ENCODE data around the gene SLC27A4. TPM values are rescaled to one million over a fixed set of nuclear protein-coding genes. Genes with fewer than 3 reads are reported as not detected.
A peak's percentile ranks its signal among the peaks of the same experiment; 100 is the strongest.

SLC27A4 gene
- total RNA-seq, 2 experiments from 2014 or later: 14.2 to 16.0 TPM

DNA sequence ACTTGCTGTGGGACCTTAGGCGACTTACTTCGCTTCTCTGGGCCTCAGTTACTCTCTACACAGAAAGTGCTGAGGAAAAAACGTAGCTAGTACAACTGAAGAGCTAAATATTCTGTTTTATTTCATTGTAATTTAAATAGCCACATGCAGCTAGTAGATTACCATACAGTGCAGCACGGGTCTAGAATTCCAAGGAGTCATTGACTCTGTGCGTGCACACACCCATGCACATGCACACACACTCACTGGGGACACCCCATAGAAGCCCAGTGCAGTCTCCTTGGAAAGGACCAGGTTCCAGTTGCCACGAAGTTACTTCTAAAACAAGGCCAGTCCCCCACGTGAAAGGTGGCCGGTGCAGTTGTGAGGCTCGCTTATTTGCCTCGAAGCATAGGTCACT, 47.8 kb downstream of the SLC27A4 start:
- Histone ChIP-seq H3K4me3 (ENCODE audit: low read depth, low read length, poor library complexity, severe bottlenecking) (no peak overlapping the region), H2AFZ (ENCODE audit: low read length) (no peak overlapping the region), H3K4me1 (ENCODE audit: insufficient read depth, low read length, poor library complexity, severe bottlenecking) (no peaks in the 10 kb centered on the region), H3K79me2 (ENCODE audit: insufficient read depth, low read depth, low read length) (no peaks in the 10 kb centered on the region), H3K9me2 (ENCODE audit: insufficient read depth, low read length) (no peaks in the 10 kb centered on the region), H3K36me3 (ENCODE audit: insufficient read depth, low read length) (peaks cover 76% of the 10 kb centered on the region; the same call in 1 of the 2 replicates), H3K9me3 (ENCODE audit: low read length) (no peaks in the 10 kb centered on the region), H3K27ac (ENCODE audit: low read depth, low read length, poor library complexity, severe bottlenecking) (no peak overlapping the region), H4K20me1 (ENCODE audit: insufficient read depth, low read length) (no peaks in the 10 kb centered on the region), H3K4me2 (ENCODE audit: low read length) (no peak overlapping the region)
- ChIA-PET CTCF (ENCODE audit: unreplicated experiment) (no interaction called here), POLR2A (no interaction called here)
- intact Hi-C loops (cut with micrococcal nuclease; ENCODE audit: unreplicated experiment): no loop called here
- no peak for DNase-seq (ENCODE audit: low spot score)
- BruUV-seq (replicated peaks): no TSS peak
- no peak for TF ChIP-seq EZH2phosphoT487 (IDR thresholded peaks at IDR 0.05; ENCODE audit: borderline replicate concordance, low read depth, low read length)
- TF ChIP-seq, protein P1, sequence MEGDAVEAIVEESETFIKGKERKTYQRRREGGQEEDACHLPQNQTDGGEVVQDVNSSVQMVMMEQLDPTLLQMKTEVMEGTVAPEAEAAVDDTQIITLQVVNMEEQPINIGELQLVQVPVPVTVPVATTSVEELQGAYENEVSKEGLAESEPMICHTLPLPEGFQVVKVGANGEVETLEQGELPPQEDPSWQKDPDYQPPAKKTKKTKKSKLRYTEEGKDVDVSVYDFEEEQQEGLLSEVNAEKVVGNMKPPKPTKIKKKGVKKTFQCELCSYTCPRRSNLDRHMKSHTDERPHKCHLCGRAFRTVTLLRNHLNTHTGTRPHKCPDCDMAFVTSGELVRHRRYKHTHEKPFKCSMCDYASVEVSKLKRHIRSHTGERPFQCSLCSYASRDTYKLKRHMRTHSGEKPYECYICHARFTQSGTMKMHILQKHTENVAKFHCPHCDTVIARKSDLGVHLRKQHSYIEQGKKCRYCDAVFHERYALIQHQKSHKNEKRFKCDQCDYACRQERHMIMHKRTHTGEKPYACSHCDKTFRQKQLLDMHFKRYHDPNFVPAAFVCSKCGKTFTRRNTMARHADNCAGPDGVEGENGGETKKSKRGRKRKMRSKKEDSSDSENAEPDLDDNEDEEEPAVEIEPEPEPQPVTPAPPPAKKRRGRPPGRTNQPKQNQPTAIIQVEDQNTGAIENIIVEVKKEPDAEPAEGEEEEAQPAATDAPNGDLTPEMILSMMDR (conservative IDR thresholded peaks at IDR 0.05; ENCODE audit: low read length): no peak

DNA sequence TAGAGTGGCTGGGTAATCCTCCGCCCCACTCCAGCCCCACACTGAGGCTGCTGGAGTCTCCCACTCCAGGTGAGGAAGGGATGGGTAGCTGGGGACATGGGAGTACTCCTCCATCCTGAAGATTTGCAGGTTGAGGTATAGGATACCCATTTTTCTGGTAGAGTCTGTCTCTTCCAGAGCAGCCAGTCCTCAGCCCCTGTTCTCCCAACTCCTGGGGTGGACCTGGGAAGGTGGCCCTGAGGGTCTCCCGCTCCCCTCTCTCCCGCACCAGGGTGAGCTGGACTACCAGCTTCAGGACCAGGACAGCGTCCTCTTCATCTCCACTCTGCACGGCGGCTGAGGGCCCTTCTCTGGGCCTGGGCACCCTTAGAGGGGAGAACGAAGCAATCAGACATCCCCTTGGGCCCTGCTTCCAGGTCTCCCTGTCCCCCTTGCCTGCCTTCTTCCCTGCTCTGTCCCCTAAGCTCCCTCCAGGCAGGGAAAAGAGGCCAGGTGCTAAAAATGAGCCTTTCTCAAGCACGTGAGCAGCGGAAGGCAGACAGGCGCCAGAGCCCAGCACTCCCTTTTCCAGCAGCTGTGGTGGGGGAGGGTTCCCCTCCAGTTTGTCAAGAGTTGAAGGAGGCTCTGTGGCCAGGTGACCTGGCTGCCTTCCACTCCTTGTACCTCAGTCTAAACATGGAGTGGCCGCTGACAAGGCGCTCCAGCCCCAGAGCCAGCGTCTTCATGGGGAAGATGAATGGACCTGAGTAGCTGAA, 49.2 kb downstream of the SLC27A4 start:
- Histone ChIP-seq H3K4me3 (ENCODE audit: low read depth, low read length, poor library complexity, severe bottlenecking) (no peak overlapping the region), H3K27ac (ENCODE audit: low read depth, low read length, poor library complexity, severe bottlenecking) (no peak overlapping the region), H3K79me2 (ENCODE audit: insufficient read depth, low read depth, low read length) (no peaks in the 10 kb centered on the region), H3K9me2 (ENCODE audit: insufficient read depth, low read length) (no peaks in the 10 kb centered on the region), H2AFZ (ENCODE audit: low read length) (no peak overlapping the region), H3K36me3 (ENCODE audit: insufficient read depth, low read length) (peaks cover 69% of the 10 kb centered on the region; the same call in 1 of the 2 replicates), H4K20me1 (ENCODE audit: insufficient read depth, low read length) (no peaks in the 10 kb centered on the region), H3K4me1 (ENCODE audit: insufficient read depth, low read length, poor library complexity, severe bottlenecking) (no peaks in the 10 kb centered on the region), H3K9me3 (ENCODE audit: low read length) (no peaks in the 10 kb centered on the region), H3K4me2 (ENCODE audit: low read length) (no peak overlapping the region)
- no TSS peak for BruUV-seq (replicated peaks)
- no peak for TF ChIP-seq EZH2phosphoT487 (IDR thresholded peaks at IDR 0.05; ENCODE audit: borderline replicate concordance, low read depth, low read length)
- TF ChIP-seq, protein P1 (conservative IDR thresholded peaks at IDR 0.05; ENCODE audit: low read length): no peak
- intact Hi-C loops (cut with micrococcal nuclease; ENCODE audit: unreplicated experiment): no loop called here
- no peak for DNase-seq (ENCODE audit: low spot score)
- ChIA-PET POLR2A (interaction anchor here (0.6 kb wide), 1 partner anchor 12 kb away, joined by 3 read pairs; no protein-coding TSS in a partner anchor), CTCF (ENCODE audit: unreplicated experiment) (no interaction called here)

GRCh38 chr9:128390150-128390812, 50.0 kb downstream of the SLC27A4 start:
- Histone ChIP-seq H3K4me2 (ENCODE audit: low read length) (no peak overlapping the region), H3K36me3 (ENCODE audit: insufficient read depth, low read length) (peaks cover 63% of the 10 kb centered on the region; the same call in 1 of the 2 replicates), H3K27ac (ENCODE audit: low read depth, low read length, poor library complexity, severe bottlenecking) (no peak overlapping the region), H4K20me1 (ENCODE audit: insufficient read depth, low read length) (no peaks in the 10 kb centered on the region), H3K4me3 (ENCODE audit: low read depth, low read length, poor library complexity, severe bottlenecking) (no peak overlapping the region), H3K79me2 (ENCODE audit: insufficient read depth, low read depth, low read length) (no peaks in the 10 kb centered on the region), H3K9me2 (ENCODE audit: insufficient read depth, low read length) (no peaks in the 10 kb centered on the region), H2AFZ (ENCODE audit: low read length) (no peak overlapping the region), H3K4me1 (ENCODE audit: insufficient read depth, low read length, poor library complexity, severe bottlenecking) (no peaks in the 10 kb centered on the region), H3K9me3 (ENCODE audit: low read length) (no peaks in the 10 kb centered on the region)
- ChIA-PET CTCF (ENCODE audit: unreplicated experiment) (no interaction called here), POLR2A (interaction anchor here (0.6 kb wide), 1 partner anchor 13 kb away, joined by 3 read pairs; no protein-coding TSS in a partner anchor)
- intact Hi-C loops (cut with micrococcal nuclease; ENCODE audit: unreplicated experiment): no loop called here
- TSS peak; percentile 67 for BruUV-seq (replicated peaks)
- DNase-seq (ENCODE audit: low spot score): no peak
- TF ChIP-seq, protein P1 (conservative IDR thresholded peaks at IDR 0.05; ENCODE audit: low read length): no peak
- no peak for TF ChIP-seq EZH2phosphoT487 (IDR thresholded peaks at IDR 0.05; ENCODE audit: borderline replicate concordance, low read depth, low read length)
